Right renal cortex interstitium (tissue), 3 donors: ENCODE data around the gene CTDNEP1. TPM values are rescaled to one million over a fixed set of nuclear protein-coding genes. Genes with fewer than 3 reads are reported as not detected.

Source experiments
- DNase-seq, 3 donors: peaks; one replicate each; pipeline ENCODE4 v3.0.0-alpha.2; 2013; ENCODE audit warnings: low read depth in 3 of 3, low spot score in 2 of 3
- polyA plus RNA-seq, 3 donors: library from polyadenylated mRNA; unstranded; fragments of 120-200 nt; gene quantifications; one replicate each; pipeline ENCODE4 v1.2.1, GENCODE V29; 2013; ENCODE audit not compliant: insufficient read length in 3 of 3

Gene CTDNEP1
- polyA plus RNA-seq, 3 donors: 142 to 144 (median 142) TPM

DNA sequence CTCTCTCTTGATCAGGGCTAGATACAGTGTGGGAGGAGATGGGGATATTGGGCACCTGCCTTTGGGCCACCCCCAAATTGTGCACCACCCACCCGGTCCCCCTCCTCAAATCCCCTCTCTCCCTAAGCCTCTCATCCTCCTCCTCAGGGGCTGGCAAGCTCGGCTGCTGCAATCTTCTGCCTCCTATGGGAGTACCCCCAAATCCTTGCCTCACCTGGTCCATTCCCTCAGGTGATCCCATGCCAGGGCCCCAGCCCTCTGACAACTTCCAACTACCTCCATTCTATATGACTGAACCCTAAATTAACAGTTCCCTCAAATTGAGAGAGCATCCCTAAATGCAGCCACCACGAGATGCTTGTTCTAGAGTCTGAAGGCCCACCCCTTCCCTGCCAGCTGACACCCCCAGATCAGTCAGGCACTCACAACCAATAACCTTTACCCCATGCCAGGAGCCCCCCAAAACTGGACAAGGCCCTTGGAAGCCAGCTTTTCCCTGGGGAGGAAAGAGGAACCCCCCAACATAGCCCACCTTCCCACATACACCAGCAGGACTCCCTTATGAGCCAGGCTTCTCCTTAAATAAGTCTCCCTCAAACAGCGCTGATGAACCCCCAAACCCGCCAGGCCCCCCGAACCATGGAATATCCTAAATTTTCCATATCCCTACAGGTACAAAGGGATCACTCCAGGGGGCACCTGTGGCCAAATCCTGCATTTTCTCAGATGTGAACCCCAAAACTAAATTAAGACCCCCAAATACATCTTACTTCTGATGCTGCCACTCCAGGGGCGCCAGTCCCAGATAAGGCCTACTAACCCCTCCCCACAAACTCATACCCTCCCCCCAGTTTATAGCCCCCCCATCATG lies 35.1 kb downstream of the CTDNEP1 start:
- DNase-seq: no peak

GRCh38 chr17:7215652-7216180 lies 35.8 kb downstream of the CTDNEP1 start:
- no peak for DNase-seq

- DNase-seq: peak in 1 of 3 donors; percentile 86
These were observed 36.3 kb downstream of the CTDNEP1 start for GRCh38 chr17:7215136-7215638.

DNA sequence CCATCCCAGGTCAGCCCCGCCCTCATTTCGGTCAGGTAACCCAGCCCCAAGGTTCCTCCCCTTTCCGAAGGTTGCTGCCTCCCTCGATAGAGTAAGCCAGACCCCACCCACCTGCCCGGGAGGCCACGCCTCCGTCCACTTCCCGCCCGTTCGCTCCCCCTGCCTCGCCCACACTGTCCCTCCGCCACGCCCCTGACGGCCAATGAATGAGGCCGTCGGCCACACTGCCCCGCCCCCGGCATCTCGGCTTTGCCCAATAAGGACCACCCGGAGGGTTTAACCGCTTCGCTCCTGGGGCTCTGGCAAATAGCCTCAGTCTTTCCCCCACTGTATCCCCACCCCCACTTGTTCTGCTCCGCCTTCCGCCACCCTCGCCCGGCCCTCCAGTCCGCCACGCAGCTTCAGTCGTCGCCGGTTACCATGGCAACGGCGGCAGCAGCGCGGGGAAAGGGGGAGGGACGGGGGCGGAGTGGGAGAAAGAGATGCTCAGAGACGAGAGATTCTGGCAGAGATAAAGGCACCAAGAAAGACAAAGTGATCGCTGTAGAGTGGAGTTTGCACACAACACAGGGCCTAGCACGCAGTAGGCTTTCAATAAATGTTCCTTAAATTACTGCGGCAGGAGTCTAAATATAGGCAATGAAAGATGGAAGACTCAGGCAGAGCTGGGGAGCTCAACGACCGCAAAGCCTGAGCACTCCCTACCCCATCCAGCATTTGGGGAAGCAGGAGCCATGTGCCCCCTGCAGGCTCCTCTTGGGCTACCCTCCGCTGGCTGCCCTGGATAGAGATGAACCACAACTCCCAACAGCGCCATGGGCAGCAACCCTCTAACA lies 37.0 kb downstream of the CTDNEP1 start:
- DNase-seq: peak; percentile 96

DNA sequence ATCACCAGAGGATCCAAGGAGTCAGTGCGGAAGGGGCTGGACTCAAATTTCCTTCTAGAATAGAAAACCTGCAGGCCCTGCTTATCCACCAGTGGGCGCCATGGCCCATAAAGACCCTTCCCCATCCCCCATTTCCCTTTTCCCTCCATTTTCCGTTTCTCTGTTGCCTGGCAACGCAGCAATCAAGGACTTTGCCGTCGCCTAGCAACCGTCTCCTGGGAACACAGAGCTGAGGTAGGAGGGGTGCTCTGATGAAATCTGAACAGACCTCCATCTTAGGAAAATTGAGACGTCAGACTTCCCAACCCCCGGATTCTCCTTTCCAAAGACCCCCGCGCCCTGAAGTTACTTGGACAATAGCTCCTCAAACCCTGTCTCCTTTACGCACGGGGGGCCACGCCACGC lies 37.6 kb downstream of the CTDNEP1 start:
- DNase-seq: peak; percentile 90 to 93 (median 92)

DNA sequence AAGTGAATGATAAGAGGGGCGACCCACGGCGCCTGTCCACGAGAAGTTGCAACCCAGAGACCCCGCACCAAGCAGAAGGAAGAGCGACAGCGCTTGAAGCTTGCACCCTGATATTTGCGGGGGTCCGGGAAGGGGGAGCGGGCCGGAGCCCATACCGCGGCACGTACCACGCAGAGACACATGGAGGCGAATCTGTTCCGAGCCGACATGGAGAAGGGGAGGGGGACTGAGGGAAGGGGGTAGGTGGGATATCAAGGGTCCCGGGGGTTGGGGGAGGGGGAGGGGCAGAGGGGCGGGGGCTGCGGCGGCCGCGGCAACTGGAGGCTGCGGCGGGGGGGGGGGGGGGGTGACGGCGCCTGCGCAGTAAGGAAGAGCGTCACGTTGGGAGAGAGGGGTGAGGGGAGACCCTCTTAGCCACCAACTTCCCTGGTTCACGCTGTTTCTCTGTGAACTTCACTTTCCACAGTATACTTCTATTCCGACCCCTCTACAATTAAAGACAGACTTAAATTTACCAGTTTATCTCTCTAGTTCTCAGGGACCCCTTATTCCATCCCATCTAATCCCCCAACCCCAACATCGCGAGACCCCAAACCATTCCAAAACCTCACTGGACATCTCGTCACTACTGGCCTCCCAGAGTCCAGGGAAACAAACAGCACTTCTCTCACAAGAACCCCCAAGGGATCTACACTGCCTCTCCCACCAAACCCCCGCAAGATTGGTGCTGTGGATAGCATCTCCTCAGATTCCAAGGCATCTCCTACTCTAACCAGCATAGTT lies 39.9 kb downstream of the CTDNEP1 start:
- DNase-seq: no peak

- no peak for DNase-seq
These were observed 42.6 kb downstream of the CTDNEP1 start for GRCh38 chr17:7208754-7209460.

GRCh38 chr17:7208027-7208571 lies 43.4 kb downstream of the CTDNEP1 start:
- no peak for DNase-seq

GRCh38 chr17:7207120-7208001 lies 44.2 kb downstream of the CTDNEP1 start:
- DNase-seq: no peak

- DNase-seq: no peak
These were observed 46.0 kb downstream of the CTDNEP1 start for GRCh38 chr17:7205561-7205960.

GRCh38 chr17:7204828-7205461 lies 46.6 kb downstream of the CTDNEP1 start:
- DNase-seq: peak in 2 of 3 donors; percentile 72 to 80

DNA sequence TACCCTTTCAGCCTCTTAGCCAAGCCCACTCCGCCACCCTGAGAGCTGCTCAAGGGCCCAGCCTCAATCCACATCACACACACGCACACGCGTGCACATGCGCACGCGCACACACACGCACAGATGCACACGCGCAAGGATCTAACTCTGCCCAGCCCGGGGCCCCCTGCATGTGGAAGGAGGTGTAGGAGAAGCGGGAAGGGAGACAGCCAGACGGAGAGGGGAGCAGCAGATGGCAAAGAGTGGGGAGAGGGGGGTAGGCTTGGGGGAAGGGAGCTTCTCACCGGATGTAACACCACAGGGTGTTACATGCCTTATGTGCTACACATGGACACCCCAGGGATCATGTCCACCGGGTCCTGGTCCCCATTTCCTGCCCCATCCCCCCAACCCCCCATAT lies 47.2 kb downstream of the CTDNEP1 start:
- DNase-seq: no peak

- DNase-seq: no peak
These were observed 48.1 kb downstream of the CTDNEP1 start for GRCh38 chr17:7203391-7203790.

DNA sequence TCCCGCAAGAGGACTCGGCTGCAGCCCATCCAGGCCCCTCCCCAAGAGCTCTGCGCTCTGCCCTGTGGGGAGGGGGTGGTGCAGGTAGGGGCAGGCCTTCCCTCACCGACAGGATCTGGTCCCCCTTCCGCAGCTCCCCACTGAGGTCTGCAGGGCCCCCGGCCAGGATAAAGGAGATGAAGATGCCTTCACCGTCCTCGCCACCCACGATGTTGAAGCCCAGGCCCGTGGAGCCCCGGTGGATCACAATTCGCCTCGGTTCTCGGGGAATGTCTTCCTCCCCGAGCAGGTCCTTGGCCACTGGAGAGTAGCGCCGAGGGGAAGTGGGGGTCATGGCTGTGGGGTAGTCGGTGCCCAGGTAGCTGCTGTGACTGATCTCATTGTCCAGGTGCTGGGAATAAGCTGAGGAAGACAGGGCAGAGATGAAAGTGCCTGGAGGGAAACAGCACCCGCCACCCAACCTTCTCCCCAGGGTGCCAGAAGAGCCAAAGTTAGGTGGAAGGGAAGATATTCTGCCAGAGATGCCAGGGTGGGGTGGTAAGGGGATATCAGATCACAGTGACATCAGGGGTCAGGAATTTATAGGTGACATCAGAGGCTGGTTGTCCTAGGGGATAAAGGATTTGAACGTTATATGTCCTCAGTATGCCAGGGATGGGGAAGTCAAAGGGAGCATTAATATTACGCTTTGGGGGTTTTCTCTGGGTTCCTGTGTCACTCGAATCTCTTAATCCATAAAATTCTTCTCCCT lies 54.7 kb downstream of the CTDNEP1 start:
- no peak for DNase-seq

DNA sequence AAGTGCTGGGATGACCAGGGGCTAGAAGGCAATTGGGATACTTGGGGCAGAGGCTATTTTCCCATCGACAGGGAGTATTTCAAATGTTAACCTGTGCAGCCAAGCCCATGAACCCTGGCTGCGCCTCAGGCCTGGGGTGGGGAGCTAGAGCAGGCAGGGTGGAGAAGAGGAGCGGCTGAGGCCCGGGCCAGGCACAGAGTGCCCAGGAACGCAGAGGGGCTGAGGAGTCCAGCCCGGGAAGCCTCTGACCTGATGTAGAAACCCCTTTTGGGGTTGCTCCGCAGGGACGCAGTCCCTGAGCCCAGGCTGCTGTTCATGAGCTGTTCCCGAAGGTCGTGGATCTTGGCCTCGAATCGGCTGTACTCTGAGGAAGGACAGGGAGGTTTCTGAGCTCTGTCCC lies 55.6 kb downstream of the CTDNEP1 start:
- DNase-seq: no peak
